PC-9 (cell line): Measurements from ENCODE around the gene SLC38A3. TPM values are rescaled to one million over a fixed set of nuclear protein-coding genes. Genes with fewer than 3 reads are reported as not detected.

Source experiments
- BruUV-seq: library from RNA; stranded (reverse); fragments of 400-500 nt; replicated peaks from 2 replicates; lab custom pipeline; 2021; lab: Mats Ljungman, UMichigan
- CTCF ChIA-PET: fragments of 300-600 bp; sonication (Branson Sonifier 250); formaldehyde crosslinking; loops from one replicate; lab custom pipeline; 2022; ENCODE audit warnings: antibody characterized with exemption; lab: Charles Lee
- POLR2A ChIA-PET: fragments of 300-600 bp; sonication (Branson Sonifier 250); formaldehyde crosslinking; loops from one replicate; lab custom pipeline; 2022; ENCODE audit warnings: antibody characterized with exemption; ENCODE audit not compliant: unreplicated experiment; lab: Charles Lee
- DNase-seq, 2 experiments: peaks; one replicate each; pipeline versions ENCODE4 v3.0.0 to v3.0.0-alpha.2; 2015 to 2022; ENCODE audit warnings: mixed read lengths in 1 of 2
- H2AFZ ChIP-seq: fragments of 200-600 bp; sonication (generic); 2 replicates; pipeline ENCODE4 v1.8.1; 2017; ENCODE audit warnings: antibody characterized with exemption
- H3F3A ChIP-seq: fragments of 200-600 bp; sonication (generic); 2 replicates; pipeline ENCODE4 v1.8.1; 2017; ENCODE audit warnings: antibody characterized with exemption, mild to moderate bottlenecking, low read depth; ENCODE audit not compliant: insufficient read depth
- H3K27ac ChIP-seq: fragments of 200-600 bp; sonication (generic); 2 replicates; pipeline ENCODE4 v1.6.1; 2016; ENCODE audit warnings: mixed run types
- H3K27me3 ChIP-seq: fragments of 200-600 bp; sonication (generic); 2 replicates; pipeline ENCODE4 v1.6.1; 2016; ENCODE audit warnings: low read depth, mixed run types; ENCODE audit not compliant: insufficient read depth
- H3K36me3 ChIP-seq: fragments of 200-600 bp; sonication (generic); 2 replicates; pipeline ENCODE4 v1.6.1; 2016; ENCODE audit warnings: low read depth, mixed run types
- H3K4me1 ChIP-seq: fragments of 200-600 bp; sonication (generic); replicated peaks from 2 replicates; pipeline ENCODE4 v1.6.1; 2016; ENCODE audit warnings: mixed run types; ENCODE audit not compliant: insufficient read depth
- H3K4me2 ChIP-seq: fragments of 200-600 bp; sonication (generic); 2 replicates; pipeline ENCODE4 v1.6.1; 2017; ENCODE audit warnings: mixed run types
- H3K4me3 ChIP-seq: fragments of 200-600 bp; sonication (generic); 2 replicates; pipeline ENCODE4 v1.6.1; 2016; ENCODE audit warnings: mixed run types
- H3K79me2 ChIP-seq: fragments of 200-600 bp; sonication (generic); 2 replicates; pipeline ENCODE4 v1.6.1; 2017; ENCODE audit warnings: low read depth, mixed run types
- H3K9me2 ChIP-seq: fragments of 200-600 bp; sonication (generic); 2 replicates; pipeline ENCODE4 v1.8.1; 2017; ENCODE audit warnings: mild to moderate bottlenecking; ENCODE audit not compliant: insufficient read depth
- H3K9me3 ChIP-seq: fragments of 200-600 bp; sonication (generic); 2 replicates; pipeline ENCODE4 v1.8.1; 2016; ENCODE audit warnings: low read depth; ENCODE audit not compliant: insufficient read depth
- H4K20me1 ChIP-seq: fragments of 200-600 bp; sonication (generic); 2 replicates; pipeline ENCODE4 v1.8.1; 2017; ENCODE audit not compliant: insufficient read depth
- EZH2 ChIP-seq: fragments of 200-600 bp; sonication (generic); IDR thresholded peaks from 2 replicates; pipeline ENCODE4 v1.8.0; 2017; ENCODE audit warnings: antibody characterized with exemption, low read depth
- intact Hi-C: fragments of 100-400 bp; cut with micrococcal nuclease; formaldehyde crosslinking; loops from one replicate; pipeline ENCODE4 v1.10.0; 2022; ENCODE audit not compliant: unreplicated experiment
- total RNA-seq: library from RNA; stranded (reverse); gene quantifications from 2 replicates; pipeline ENCODE4 v1.2.3, GENCODE V29; 2021
- TF ChIP-seq, protein P1 (sequence below): fragments of 200-600 bp; sonication (generic); conservative IDR thresholded peaks from 2 replicates; pipeline ENCODE4 v1.6.1; 2017; ENCODE audit warnings: mixed run types, antibody characterized with exemption, mild to moderate bottlenecking, moderate library complexity

Gene SLC38A3
- total RNA-seq, 1 experiment from 2014 or later, result 0.37 TPM

DNA sequence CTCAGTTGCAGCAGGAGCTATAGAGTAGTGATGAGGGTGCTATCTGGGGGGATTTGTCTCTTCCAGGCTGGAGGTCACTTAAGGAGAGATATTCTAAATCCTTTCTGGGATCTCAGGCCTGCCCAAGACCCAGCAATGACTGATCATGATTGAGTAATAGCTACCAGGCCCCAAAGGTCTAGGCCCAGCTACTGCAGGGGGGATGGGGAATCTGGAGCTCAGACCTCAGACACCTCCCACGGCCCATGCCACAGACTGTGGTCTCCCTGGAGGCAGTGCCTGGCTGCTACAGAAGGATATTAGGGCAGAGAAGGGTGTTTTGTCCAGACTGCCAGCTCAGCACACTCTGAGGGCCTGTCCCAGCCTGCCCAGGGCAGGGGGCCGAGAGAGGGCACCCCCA lies 6.9 kb downstream of the SLC38A3 start:
- H2AFZ ChIP-seq, result no peak overlapping the region
- POLR2A ChIA-PET, result no interaction called here
- H3F3A ChIP-seq, result no peaks in the 10 kb centered on the region
- no peaks in the 10 kb centered on the region for H3K36me3 ChIP-seq
- H3K4me1 ChIP-seq, result no peaks in the 10 kb centered on the region; the same call in 1 of the 2 replicates
- no peaks in the 10 kb centered on the region for H4K20me1 ChIP-seq
- no peaks in the 10 kb centered on the region for H3K27me3 ChIP-seq
- intact Hi-C loops, result no loop called here
- no peaks in the 10 kb centered on the region for H3K9me3 ChIP-seq
- no peak overlapping the region for H3K4me2 ChIP-seq
- no peaks in the 10 kb centered on the region for H3K79me2 ChIP-seq
- no TSS peak for BruUV-seq
- H3K27ac ChIP-seq, result no peak overlapping the region
- no peak for DNase-seq
- no peak for TF ChIP-seq EZH2
- H3K9me2 ChIP-seq, result no peaks in the 10 kb centered on the region
- no peak overlapping the region for H3K4me3 ChIP-seq
- CTCF ChIA-PET, result no interaction called here

DNA sequence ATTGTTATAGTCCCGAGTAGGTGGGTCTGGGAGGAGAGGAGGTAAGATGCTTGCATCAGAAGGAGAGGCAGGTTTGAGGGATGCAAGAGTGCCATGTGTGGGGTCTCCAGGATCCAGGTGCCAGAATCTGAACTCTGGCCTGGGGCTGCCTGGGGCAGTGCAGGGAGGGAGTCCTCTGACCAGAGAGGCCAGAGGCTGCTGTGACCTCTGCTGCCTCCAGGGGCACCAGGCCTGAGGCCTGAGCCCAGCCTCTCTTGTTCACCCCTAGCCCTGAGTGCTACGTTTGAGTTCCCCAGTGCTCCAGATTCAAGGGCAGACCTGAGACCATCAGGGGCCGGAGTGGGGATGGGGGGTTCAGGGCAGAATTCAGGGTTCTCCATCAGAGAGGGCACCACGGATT lies 7.4 kb downstream of the SLC38A3 start:
- no peaks in the 10 kb centered on the region for H3K9me3 ChIP-seq
- no peak overlapping the region for H3K27ac ChIP-seq
- DNase-seq, result no peak
- no peaks in the 10 kb centered on the region for H4K20me1 ChIP-seq
- no peaks in the 10 kb centered on the region for H3K36me3 ChIP-seq
- no peaks in the 10 kb centered on the region for H3K27me3 ChIP-seq
- H3K79me2 ChIP-seq, result no peaks in the 10 kb centered on the region
- H3K9me2 ChIP-seq, result no peaks in the 10 kb centered on the region
- BruUV-seq, result no TSS peak
- intact Hi-C loops, result no loop called here
- ChIA-PET CTCF (no interaction called here), POLR2A (no interaction called here)
- H3F3A ChIP-seq, result no peaks in the 10 kb centered on the region
- no peak overlapping the region for H3K4me3 ChIP-seq
- no peak overlapping the region for H3K4me2 ChIP-seq
- no peak overlapping the region for H2AFZ ChIP-seq
- TF ChIP-seq EZH2, result no peak
- TF ChIP-seq, protein P1, sequence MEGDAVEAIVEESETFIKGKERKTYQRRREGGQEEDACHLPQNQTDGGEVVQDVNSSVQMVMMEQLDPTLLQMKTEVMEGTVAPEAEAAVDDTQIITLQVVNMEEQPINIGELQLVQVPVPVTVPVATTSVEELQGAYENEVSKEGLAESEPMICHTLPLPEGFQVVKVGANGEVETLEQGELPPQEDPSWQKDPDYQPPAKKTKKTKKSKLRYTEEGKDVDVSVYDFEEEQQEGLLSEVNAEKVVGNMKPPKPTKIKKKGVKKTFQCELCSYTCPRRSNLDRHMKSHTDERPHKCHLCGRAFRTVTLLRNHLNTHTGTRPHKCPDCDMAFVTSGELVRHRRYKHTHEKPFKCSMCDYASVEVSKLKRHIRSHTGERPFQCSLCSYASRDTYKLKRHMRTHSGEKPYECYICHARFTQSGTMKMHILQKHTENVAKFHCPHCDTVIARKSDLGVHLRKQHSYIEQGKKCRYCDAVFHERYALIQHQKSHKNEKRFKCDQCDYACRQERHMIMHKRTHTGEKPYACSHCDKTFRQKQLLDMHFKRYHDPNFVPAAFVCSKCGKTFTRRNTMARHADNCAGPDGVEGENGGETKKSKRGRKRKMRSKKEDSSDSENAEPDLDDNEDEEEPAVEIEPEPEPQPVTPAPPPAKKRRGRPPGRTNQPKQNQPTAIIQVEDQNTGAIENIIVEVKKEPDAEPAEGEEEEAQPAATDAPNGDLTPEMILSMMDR, result no peak; the same call in 1 of the 2 replicates
- no peaks in the 10 kb centered on the region; the same call in 1 of the 2 replicates for H3K4me1 ChIP-seq

DNA sequence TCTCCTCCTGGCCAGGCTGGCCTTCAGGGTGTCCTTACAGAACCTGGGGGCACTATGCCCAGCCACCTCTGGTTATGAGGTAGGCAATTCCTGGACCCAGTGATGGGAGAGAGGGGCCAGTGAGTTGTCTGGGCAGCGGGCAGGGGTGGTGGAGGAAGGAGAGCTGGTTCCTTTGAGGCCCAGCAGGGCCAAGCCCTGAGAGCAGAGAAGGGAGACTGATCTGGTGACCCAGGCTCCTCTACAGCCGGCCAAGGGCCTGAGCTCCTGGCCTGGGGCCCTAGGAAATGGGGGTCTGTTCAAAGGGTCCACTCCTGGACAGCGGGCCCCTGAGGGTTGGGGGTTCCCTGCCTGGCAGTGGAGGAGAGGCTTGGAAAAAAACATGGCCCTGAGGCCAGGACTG lies 7.9 kb downstream of the SLC38A3 start:
- Histone ChIP-seq H3F3A (no peaks in the 10 kb centered on the region), H3K36me3 (no peaks in the 10 kb centered on the region), H3K9me3 (no peaks in the 10 kb centered on the region), H3K9me2 (no peaks in the 10 kb centered on the region), H3K79me2 (no peaks in the 10 kb centered on the region), H3K4me2 (no peak overlapping the region), H3K27ac (no peak overlapping the region), H3K4me1 (no peaks in the 10 kb centered on the region; the same call in 1 of the 2 replicates), H3K4me3 (no peak overlapping the region), H4K20me1 (no peaks in the 10 kb centered on the region), H2AFZ (no peak overlapping the region), H3K27me3 (no peaks in the 10 kb centered on the region)
- no TSS peak for BruUV-seq
- TF ChIP-seq, protein P1, result no peak
- TF ChIP-seq EZH2, result no peak
- CTCF ChIA-PET, result interaction anchor here (0.6 kb wide), 1 partner anchor 859 kb away, joined by 7 read pairs; no protein-coding TSS in a partner anchor
- intact Hi-C loops, result no loop called here
- POLR2A ChIA-PET, result no interaction called here
- no peak for DNase-seq

DNA sequence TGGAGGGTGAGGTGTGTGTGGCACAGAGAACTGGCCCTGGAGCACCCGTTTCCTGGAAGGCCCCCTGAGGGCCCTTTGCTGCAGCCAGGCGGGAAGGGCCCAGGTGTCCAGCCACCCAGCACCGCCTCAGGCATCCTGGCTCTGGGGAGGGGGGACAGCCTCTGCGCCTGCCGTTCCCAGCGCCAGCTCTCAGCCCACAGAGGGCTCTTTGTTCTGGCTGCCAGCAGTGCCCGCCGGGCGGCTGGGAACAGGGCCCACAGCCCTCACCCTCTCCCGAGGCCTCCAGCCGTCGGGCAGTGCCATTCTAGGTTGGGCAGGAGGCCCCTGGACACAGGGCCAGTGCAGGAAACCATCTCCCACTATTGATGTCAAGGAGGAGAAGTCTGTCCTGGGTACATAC lies 8.3 kb downstream of the SLC38A3 start:
- ChIA-PET POLR2A (no interaction called here), CTCF (interaction anchor here (0.6 kb wide), 1 partner anchor 860 kb away, joined by 7 read pairs; no protein-coding TSS in a partner anchor)
- Histone ChIP-seq H3K27ac (no peak overlapping the region), H3K36me3 (no peaks in the 10 kb centered on the region), H3K27me3 (no peaks in the 10 kb centered on the region), H3K9me2 (no peaks in the 10 kb centered on the region), H3K79me2 (no peaks in the 10 kb centered on the region), H3K9me3 (no peaks in the 10 kb centered on the region), H2AFZ (no peak overlapping the region), H3K4me2 (no peak overlapping the region), H3F3A (no peaks in the 10 kb centered on the region), H3K4me1 (no peaks in the 10 kb centered on the region; the same call in 1 of the 2 replicates), H3K4me3 (no peak overlapping the region), H4K20me1 (no peaks in the 10 kb centered on the region)
- intact Hi-C loops, result no loop called here
- no TSS peak for BruUV-seq
- no peak for DNase-seq
- TF ChIP-seq, protein P1, result no peak
- TF ChIP-seq EZH2, result no peak
